ENCODE measurements around the gene MAGOH.

Gene MAGOH

DNA sequence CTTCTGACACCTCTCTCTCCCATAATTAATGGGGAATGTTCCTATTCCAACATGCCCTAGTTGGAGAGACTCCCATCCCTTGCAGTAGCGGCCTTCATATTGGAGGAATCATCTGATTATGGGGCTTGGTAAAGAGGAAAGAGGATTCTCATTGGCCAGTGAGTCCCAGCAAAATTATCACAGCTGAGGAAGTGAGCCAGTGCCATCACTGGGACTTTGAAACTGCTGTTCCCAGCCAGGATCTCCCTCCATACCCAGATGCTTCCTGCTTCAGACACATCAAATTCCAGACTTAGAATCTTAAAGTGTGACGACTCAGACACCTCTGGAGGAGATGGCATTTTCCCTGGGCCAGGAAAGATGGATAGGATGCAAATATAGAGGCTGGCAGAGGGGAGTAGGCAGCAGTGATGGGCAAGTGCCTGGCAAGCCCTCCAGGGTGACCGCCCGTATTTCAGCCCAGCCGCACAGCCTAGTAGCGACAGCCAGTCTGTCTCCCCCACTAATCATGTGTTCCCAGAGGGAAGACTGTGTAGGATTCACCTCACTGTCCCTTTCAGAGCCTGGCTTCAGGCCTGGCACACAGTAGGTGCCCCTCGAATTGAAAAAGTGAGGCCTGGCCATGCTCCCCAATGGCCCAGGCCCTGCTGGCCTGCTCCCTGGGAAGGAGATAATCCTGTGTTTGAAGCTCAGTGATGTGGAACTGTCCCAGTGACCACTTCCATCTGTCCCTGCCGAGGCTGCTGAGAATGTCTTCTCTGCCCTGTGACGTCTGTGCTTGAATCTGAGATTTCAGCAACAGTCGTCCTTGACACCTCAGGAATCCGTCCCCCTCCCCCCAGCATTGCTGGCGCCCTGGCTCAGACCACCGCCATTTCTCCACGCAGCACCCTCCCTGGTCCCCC, 41.2 kb upstream of the MAGOH start:
- no peak overlapping the region for H3K4me2 ChIP-seq
- H3K27me3 ChIP-seq, result no peaks in the 10 kb centered on the region
- no peak overlapping the region for H3K4me3 ChIP-seq
- no peak for TF ChIP-seq Cebpa-rat (IDR thresholded peaks at IDR 0.05)
- H3K4me1 ChIP-seq, result no peaks in the 10 kb centered on the region
- peaks cover 23% of the 10 kb centered on the region; the same call in 1 of the 2 replicates for H4K20me1 ChIP-seq
- H3K27ac ChIP-seq, result peak overlapping the region; percentile 9; the same call in 1 of the 2 replicates
- peaks cover 83% of the 10 kb centered on the region for H3K36me3 ChIP-seq
- no peaks in the 10 kb centered on the region; the same call in 1 of the 2 replicates for H3K9me3 ChIP-seq
- H3K9ac ChIP-seq, result no peak overlapping the region

DNA sequence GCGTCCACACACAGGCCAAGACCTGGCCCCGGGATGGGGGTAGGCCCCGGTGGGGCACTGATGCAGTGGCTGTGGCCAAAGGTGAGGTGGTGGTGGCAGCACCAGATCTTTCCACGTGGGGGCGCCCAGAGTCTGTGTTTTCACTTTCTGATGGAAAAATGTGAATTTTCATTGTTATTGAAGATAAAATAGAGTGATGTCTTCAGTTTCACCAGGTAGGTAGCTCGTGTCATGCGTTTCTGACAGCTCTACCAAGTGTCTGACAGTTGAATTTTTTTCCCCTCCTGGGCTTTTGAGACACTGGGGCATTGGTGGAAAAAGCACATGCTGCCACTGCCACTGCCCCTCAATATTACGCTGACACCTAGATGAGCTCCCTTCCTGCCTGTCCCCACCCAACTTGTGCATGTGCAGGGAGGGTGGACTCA, 40.0 kb upstream of the MAGOH start:
- no peak overlapping the region for H3K27ac ChIP-seq
- H4K20me1 ChIP-seq, result peaks cover 25% of the 10 kb centered on the region; the same call in 1 of the 2 replicates
- H3K4me1 ChIP-seq, result no peaks in the 10 kb centered on the region
- no peak overlapping the region for H3K4me3 ChIP-seq
- TF ChIP-seq Cebpa-rat (IDR thresholded peaks at IDR 0.05), result no peak
- H3K27me3 ChIP-seq, result no peaks in the 10 kb centered on the region
- H3K9ac ChIP-seq, result no peak overlapping the region
- H3K4me2 ChIP-seq, result no peak overlapping the region
- no peaks in the 10 kb centered on the region for H3K9me3 ChIP-seq
- peaks cover 90% of the 10 kb centered on the region for H3K36me3 ChIP-seq

DNA sequence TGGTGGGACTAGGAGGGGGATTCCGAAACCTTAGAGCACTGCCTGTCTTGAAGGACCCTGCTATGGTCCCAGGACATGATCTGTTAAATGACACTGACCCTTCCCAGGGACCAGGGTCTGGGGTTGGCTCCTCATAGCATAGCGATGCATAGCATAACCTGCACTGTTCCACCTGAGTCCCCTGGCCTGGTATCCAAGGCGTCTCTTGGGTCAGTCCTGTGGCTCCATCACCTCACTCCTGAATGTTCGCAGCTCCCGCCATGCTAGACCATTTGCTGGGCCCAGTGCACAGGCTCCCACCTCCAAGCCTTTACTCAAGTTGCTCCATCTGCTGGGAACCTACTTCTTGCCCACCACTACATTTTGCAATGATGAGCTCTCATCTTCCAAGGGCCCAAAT, 39.0 kb upstream of the MAGOH start:
- H4K20me1 ChIP-seq, result peaks cover 30% of the 10 kb centered on the region; the same call in 1 of the 2 replicates
- H3K4me1 ChIP-seq, result no peaks in the 10 kb centered on the region
- no peaks in the 10 kb centered on the region for H3K27me3 ChIP-seq
- H3K36me3 ChIP-seq, result peaks cover 91% of the 10 kb centered on the region
- H3K9me3 ChIP-seq, result no peaks in the 10 kb centered on the region
- no peak overlapping the region for H3K27ac ChIP-seq
- TF ChIP-seq Cebpa-rat (IDR thresholded peaks at IDR 0.05), result no peak
- H3K4me2 ChIP-seq, result no peak overlapping the region
- no peak overlapping the region for H3K9ac ChIP-seq
- no peak overlapping the region for H3K4me3 ChIP-seq

DNA sequence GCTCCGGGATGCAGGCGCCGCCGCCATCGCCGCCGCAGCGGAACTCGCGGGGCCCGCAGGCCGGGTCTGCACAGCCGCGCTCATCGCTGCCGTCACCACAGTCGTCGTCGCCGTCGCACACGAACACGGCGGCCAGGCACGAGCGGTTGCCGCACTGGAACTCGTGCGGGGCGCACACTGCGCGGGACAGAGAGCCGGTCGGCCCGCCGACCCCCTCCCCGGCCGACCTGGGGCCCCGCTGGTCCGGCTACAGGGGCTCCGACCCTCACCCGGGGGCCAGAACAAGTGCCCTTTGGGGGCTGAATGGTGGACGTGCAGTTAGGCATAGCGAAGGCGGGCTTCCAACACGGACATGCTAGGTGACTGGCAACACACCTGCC, 38.6 kb upstream of the MAGOH start:
- H3K4me1 ChIP-seq, result no peaks in the 10 kb centered on the region
- no peaks in the 10 kb centered on the region for H3K27me3 ChIP-seq
- H3K27ac ChIP-seq, result no peak overlapping the region
- no peak overlapping the region for H3K4me2 ChIP-seq
- H3K4me3 ChIP-seq, result no peak overlapping the region
- H3K9me3 ChIP-seq, result no peaks in the 10 kb centered on the region
- peaks cover 91% of the 10 kb centered on the region for H3K36me3 ChIP-seq
- no peak overlapping the region for H3K9ac ChIP-seq
- H4K20me1 ChIP-seq, result peaks cover 30% of the 10 kb centered on the region; the same call in 1 of the 2 replicates
- no peak for TF ChIP-seq Cebpa-rat (IDR thresholded peaks at IDR 0.05)

DNA sequence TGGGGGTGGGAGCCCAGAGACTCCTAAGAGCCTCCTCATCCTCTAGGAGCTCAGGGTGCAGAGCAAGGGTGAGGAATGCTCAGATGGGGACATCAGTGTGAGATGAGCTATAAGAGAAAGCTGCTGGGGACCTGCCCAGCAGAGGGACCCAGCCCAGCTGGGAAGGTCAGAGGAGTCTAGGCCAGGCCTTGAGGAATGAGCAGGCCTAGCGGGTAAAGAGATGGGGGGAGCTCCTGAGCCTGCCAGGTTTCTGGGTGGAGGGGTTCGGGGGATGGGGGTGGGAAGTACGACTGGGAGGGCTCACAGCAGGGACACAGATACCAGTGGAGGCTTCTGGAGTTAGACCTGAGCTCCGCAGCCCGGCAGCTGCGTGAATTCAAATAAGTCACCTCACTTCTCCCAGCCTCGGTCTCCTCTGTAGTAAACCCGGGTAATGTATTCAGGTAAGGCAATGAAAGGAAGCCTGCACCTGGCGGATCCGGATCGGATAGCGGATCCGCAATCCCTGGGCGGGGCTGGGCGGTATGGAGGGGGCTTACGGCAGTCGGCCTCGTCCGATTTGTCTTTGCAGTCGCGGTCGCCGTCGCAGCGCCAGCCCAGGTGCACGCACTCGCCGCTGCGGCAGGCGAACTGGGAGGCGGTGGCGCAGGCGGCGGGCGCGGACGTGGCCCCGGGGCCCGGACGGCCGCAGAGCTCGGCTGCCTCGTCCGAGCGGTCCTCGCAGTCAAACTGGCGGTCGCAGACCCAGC, 38.0 kb upstream of the MAGOH start:
- H3K27me3 ChIP-seq, result no peaks in the 10 kb centered on the region
- no peak overlapping the region for H3K27ac ChIP-seq
- no peak overlapping the region for H3K9ac ChIP-seq
- no peak overlapping the region for H3K4me2 ChIP-seq
- no peak overlapping the region for H3K4me3 ChIP-seq
- peaks cover 30% of the 10 kb centered on the region; the same call in 1 of the 2 replicates for H4K20me1 ChIP-seq
- H3K36me3 ChIP-seq, result peaks cover 91% of the 10 kb centered on the region
- H3K9me3 ChIP-seq, result no peaks in the 10 kb centered on the region
- no peak for TF ChIP-seq Cebpa-rat (IDR thresholded peaks at IDR 0.05)
- no peaks in the 10 kb centered on the region for H3K4me1 ChIP-seq

DNA sequence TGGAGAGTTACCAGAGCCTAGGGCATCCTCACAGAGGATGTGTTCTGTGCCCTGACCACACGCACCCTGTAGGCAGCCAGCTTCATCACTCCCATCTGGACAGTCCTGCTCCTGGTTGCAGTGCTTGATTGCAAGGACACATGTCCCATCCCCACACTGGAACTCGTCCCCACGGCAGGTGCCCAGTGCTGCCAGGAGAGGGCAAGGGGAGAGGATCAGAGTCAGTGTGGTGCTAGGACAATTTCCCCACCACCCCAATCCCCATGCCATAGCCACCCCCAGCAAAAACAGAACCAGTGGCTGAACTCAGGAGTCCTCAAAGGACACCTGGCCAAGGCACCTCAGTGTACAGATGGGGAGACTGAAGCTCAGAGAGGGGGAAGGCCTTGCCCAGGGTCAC, 37.2 kb upstream of the MAGOH start:
- Histone ChIP-seq H3K4me1 (no peaks in the 10 kb centered on the region), H3K36me3 (peaks cover 91% of the 10 kb centered on the region), H3K4me2 (no peak overlapping the region), H3K27ac (no peak overlapping the region), H3K4me3 (no peak overlapping the region), H3K9me3 (no peaks in the 10 kb centered on the region), H4K20me1 (peaks cover 30% of the 10 kb centered on the region; the same call in 1 of the 2 replicates), H3K9ac (no peak overlapping the region), H3K27me3 (no peaks in the 10 kb centered on the region)
- no peak for TF ChIP-seq Cebpa-rat (IDR thresholded peaks at IDR 0.05)

DNA sequence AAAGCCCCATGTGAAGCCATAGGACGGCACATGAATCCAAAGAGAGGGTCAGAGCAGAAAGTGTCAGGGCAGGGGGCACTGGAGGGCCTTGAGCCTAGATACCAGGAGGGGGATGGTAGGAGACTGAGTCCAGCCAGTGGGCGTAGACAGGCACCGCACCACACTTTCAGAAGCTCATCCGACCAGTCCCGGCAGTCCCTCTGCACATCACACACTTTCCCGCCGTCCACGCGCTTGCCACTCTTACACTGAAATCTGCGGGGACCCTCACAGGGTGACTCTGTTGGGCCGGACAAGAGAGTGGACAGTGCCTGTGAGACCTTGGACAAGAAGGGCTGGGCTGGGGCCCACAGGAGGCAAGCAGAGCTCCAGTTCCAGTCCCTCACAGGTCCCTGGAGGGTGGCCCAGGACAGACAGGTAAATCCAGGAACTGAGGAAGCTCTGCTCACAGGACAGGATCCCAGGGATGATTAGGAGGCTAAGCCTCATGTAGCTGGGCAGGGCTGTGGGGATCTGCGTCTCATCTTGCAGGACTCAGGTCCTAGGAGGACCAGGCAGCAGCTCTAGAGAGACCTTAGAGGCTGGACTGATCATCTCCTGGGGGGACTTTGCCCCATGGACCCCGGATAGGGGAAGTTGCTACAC, 36.3 kb upstream of the MAGOH start:
- peaks cover 27% of the 10 kb centered on the region; the same call in 1 of the 2 replicates for H4K20me1 ChIP-seq
- no peak overlapping the region for H3K4me2 ChIP-seq
- H3K9ac ChIP-seq, result 0 out of 2 replicates have a peak overlapping the region, but pooled peaks have one; percentile 27
- no peaks in the 10 kb centered on the region for H3K4me1 ChIP-seq
- H3K27me3 ChIP-seq, result no peaks in the 10 kb centered on the region
- no peak overlapping the region for H3K4me3 ChIP-seq
- no peak overlapping the region for H3K27ac ChIP-seq
- peaks cover 91% of the 10 kb centered on the region for H3K36me3 ChIP-seq
- no peaks in the 10 kb centered on the region for H3K9me3 ChIP-seq
- TF ChIP-seq Cebpa-rat (IDR thresholded peaks at IDR 0.05), result no peak

DNA sequence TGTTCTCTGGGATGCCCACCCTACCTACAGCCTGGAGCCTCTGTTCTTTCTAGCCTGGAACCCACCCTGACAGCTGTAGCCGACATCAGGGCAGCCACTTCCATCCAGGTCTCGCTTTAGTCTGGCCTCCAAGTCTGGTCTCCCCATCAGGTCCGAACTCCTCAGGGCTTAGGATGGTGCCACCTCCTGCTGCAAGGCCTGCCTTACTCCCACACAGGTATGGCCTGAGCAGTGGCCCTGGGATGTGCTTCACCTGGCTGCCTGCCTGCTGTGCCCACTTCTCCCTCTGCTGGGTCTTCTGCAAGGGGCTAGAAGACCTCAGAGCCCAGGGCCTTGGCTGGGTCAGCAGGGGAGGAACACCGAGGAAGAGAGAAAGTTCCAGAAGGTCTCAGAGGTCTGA, 35.7 kb upstream of the MAGOH start:
- no peaks in the 10 kb centered on the region for H3K27me3 ChIP-seq
- H3K36me3 ChIP-seq, result peaks cover 91% of the 10 kb centered on the region
- no peaks in the 10 kb centered on the region for H3K4me1 ChIP-seq
- H3K9ac ChIP-seq, result 0 out of 2 replicates have a peak overlapping the region, but pooled peaks have one; percentile 27
- TF ChIP-seq Cebpa-rat (IDR thresholded peaks at IDR 0.05), result no peak
- H3K4me3 ChIP-seq, result no peak overlapping the region
- no peak overlapping the region for H3K4me2 ChIP-seq
- peaks cover 21% of the 10 kb centered on the region; the same call in 1 of the 2 replicates for H4K20me1 ChIP-seq
- H3K9me3 ChIP-seq, result no peaks in the 10 kb centered on the region
- H3K27ac ChIP-seq, result no peak overlapping the region

DNA sequence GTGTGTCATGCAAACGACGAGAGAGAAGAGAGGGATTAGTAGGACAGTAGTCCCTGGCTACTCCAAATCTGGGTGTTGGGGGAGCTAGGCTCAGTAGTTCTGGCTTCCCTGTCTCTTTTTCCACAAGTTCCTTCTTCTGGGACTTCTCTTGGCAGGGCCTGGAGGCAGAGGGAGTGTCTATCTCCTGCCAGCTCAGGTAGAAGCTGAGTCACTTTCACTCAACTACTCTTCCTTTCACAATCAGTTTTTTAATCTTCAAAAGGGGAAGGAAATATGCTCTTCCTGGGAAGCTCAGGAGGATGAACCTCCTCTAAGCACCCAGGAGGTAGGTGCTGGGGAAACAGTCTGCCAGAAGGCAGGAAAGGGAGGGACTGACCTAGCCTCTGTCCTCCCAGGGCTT, 35.2 kb upstream of the MAGOH start:
- Histone ChIP-seq H3K36me3 (peaks cover 95% of the 10 kb centered on the region), H3K9me3 (no peaks in the 10 kb centered on the region), H3K4me2 (no peak overlapping the region), H4K20me1 (peaks cover 16% of the 10 kb centered on the region; the same call in 1 of the 2 replicates), H3K4me3 (no peak overlapping the region), H3K9ac (no peak overlapping the region), H3K4me1 (no peaks in the 10 kb centered on the region), H3K27ac (no peak overlapping the region), H3K27me3 (no peaks in the 10 kb centered on the region)
- TF ChIP-seq Cebpa-rat (IDR thresholded peaks at IDR 0.05), result no peak
